ENCODE measurements around the gene FBXO47. TPM values are rescaled to one million over a fixed set of nuclear protein-coding genes. Genes with fewer than 3 reads are reported as not detected.

Gene FBXO47
- total RNA-seq, 1 donor from 2014 or later, result not detected

- no peak for DNase-seq (ENCODE audit: low read depth)
Measured at GRCh38 chr17:38888842-38889241, 78.4 kb downstream of the FBXO47 start.

DNA sequence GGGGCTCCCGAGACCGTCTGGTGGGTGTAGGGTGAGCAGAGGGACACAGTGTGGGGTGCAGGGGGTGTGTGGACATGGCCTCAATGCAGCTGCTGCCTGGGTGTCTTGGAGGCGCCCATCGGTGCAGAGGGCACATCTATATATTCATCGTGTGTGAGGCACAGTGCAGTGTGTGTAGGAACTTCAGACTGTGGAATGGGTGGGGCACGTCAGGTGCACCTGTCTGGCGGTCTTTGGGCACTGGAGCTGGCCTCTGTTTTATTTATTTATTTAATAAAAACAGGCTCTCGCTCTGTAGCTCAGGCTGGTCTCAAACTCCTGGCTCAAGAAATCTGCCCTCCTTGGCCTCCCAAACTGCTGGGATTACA, 80.6 kb downstream of the FBXO47 start:
- DNase-seq (ENCODE audit: low read depth), result no peak
- no peak overlapping the region for H3K4me3 ChIP-seq (ENCODE audit: low read depth, low read length)
- TF ChIP-seq, protein P1, sequence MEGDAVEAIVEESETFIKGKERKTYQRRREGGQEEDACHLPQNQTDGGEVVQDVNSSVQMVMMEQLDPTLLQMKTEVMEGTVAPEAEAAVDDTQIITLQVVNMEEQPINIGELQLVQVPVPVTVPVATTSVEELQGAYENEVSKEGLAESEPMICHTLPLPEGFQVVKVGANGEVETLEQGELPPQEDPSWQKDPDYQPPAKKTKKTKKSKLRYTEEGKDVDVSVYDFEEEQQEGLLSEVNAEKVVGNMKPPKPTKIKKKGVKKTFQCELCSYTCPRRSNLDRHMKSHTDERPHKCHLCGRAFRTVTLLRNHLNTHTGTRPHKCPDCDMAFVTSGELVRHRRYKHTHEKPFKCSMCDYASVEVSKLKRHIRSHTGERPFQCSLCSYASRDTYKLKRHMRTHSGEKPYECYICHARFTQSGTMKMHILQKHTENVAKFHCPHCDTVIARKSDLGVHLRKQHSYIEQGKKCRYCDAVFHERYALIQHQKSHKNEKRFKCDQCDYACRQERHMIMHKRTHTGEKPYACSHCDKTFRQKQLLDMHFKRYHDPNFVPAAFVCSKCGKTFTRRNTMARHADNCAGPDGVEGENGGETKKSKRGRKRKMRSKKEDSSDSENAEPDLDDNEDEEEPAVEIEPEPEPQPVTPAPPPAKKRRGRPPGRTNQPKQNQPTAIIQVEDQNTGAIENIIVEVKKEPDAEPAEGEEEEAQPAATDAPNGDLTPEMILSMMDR (conservative IDR thresholded peaks at IDR 0.05; ENCODE audit: low read depth, low read length), result no peak

More at GRCh38 chr17:38888842-38889241, 78.4 kb downstream of the FBXO47 start:
- TF ChIP-seq, protein P1 (conservative IDR thresholded peaks at IDR 0.05; ENCODE audit: low read depth, low read length), result no peak
- H3K4me3 ChIP-seq (ENCODE audit: low read depth, low read length), result no peak overlapping the region

Other genes with a start within 250 kb of the FBXO47 start
- gene CISD3, start 237.1 kb downstream of the FBXO47 start, total RNA-seq, result 9.4 and 19.3 TPM in 2 replicates
- 6.1 and 7.6 TPM in 2 replicates for gene PCGF2, start 219.1 kb downstream of the FBXO47 start, total RNA-seq
- 311 and 436 TPM in 2 replicates for gene PSMB3, start 214.7 kb downstream of the FBXO47 start, total RNA-seq
- gene PIP4K2B, start 167.8 kb downstream of the FBXO47 start, total RNA-seq, result 20.9 and 39.0 TPM in 2 replicates
- gene CWC25, start 142.1 kb downstream of the FBXO47 start, total RNA-seq, result 9.6 and 13.9 TPM in 2 replicates
- 1,471 and 1,718 TPM in 2 replicates for gene RPL23, start 113.7 kb downstream of the FBXO47 start, total RNA-seq
- 261 and 308 TPM in 2 replicates for gene LASP1, start 97.3 kb downstream of the FBXO47 start, total RNA-seq
- not detected in 2 replicates for gene PLXDC1, start 184.2 kb upstream of the FBXO47 start, total RNA-seq
- gene ARL5C, start 198.8 kb upstream of the FBXO47 start, total RNA-seq, result not detected in 2 replicates
- 2.4 and 5.9 TPM in 2 replicates for gene CACNB1, start 230.3 kb upstream of the FBXO47 start, total RNA-seq
- 2,234 and 2,474 TPM in 2 replicates for gene RPL19, start 232.9 kb upstream of the FBXO47 start, total RNA-seq